ENCODE measurements around the gene NFKBIB.
"Not testable (repeated sequence)": the region's sequence is repeated elsewhere in the genome, so short reads cannot be mapped to it uniquely, and the experiment has no call there.

Gene NFKBIB

GRCh38 chr19:38899447-38900201 is at the start of gene NFKBIB, which contains the start of gene SIRT2:
TSS of gene NFKBIB (plus strand) at chr19:38899969. CDS start at chr19:38900033, 64 bp downstream.
TSS of gene SIRT2 (minus strand) at chr19:38899618. CDS start at chr19:38899521, 97 bp downstream.
- DNase-seq (ENCODE audit: low read depth, low spot score): peak; percentile 100

- no peak for DNase-seq (ENCODE audit: low read depth, low spot score)
Measured at GRCh38 chr19:38850436-38850975, 49.3 kb upstream of the NFKBIB start.

GRCh38 chr19:38850976-38851621 is 48.7 kb upstream of the NFKBIB start:
- DNase-seq (ENCODE audit: low read depth, low spot score): peak; percentile 27

- peak; percentile 98 for DNase-seq (ENCODE audit: low read depth, low spot score)
Measured at GRCh38 chr19:38851622-38852230, 48.0 kb upstream of the NFKBIB start.

GRCh38 chr19:38852231-38853044 is 47.3 kb upstream of the NFKBIB start:
- DNase-seq (ENCODE audit: low read depth, low spot score): peak; percentile 60

GRCh38 chr19:38853214-38853613 is 46.6 kb upstream of the NFKBIB start:
- no peak for DNase-seq (ENCODE audit: low read depth, low spot score)

GRCh38 chr19:38854961-38855360 is 44.8 kb upstream of the NFKBIB start:
- DNase-seq (ENCODE audit: low read depth, low spot score): not testable (repeated sequence)

- DNase-seq (ENCODE audit: low read depth, low spot score): not testable (repeated sequence)
Measured at GRCh38 chr19:38855751-38856150, 44.0 kb upstream of the NFKBIB start.

- no peak for DNase-seq (ENCODE audit: low read depth, low spot score)
Measured at GRCh38 chr19:38856813-38857212, 43.0 kb upstream of the NFKBIB start.

GRCh38 chr19:38859631-38860204 is 40.1 kb upstream of the NFKBIB start:
- not testable (repeated sequence) for DNase-seq (ENCODE audit: low read depth, low spot score)

GRCh38 chr19:38861368-38861767 is 38.4 kb upstream of the NFKBIB start:
- no peak for DNase-seq (ENCODE audit: low read depth, low spot score)

GRCh38 chr19:38862321-38863059 is 37.3 kb upstream of the NFKBIB start:
- DNase-seq (ENCODE audit: low read depth, low spot score): peak; percentile 43

GRCh38 chr19:38867171-38867780 is 32.5 kb upstream of the NFKBIB start:
- no peak for DNase-seq (ENCODE audit: low read depth, low spot score)

- DNase-seq (ENCODE audit: low read depth, low spot score): no peak
Measured at GRCh38 chr19:38868551-38868950, 31.2 kb upstream of the NFKBIB start.

GRCh38 chr19:38869160-38869835 is 30.5 kb upstream of the NFKBIB start:
- DNase-seq (ENCODE audit: low read depth, low spot score): no peak

GRCh38 chr19:38869836-38870607 is 29.7 kb upstream of the NFKBIB start:
- DNase-seq (ENCODE audit: low read depth, low spot score): peak; percentile 80

GRCh38 chr19:38870612-38871011 is 29.2 kb upstream of the NFKBIB start:
- DNase-seq (ENCODE audit: low read depth, low spot score): no peak

GRCh38 chr19:38873400-38873799 is 26.4 kb upstream of the NFKBIB start:
- DNase-seq (ENCODE audit: low read depth, low spot score): not testable (repeated sequence)

All from astrocyte of the hippocampus (primary cell).